Cardiac muscle cell (in vitro differentiated cells and primary cell): ENCODE measurements around the gene TTC16. TPM values are rescaled to one million over a fixed set of nuclear protein-coding genes. Genes with fewer than 3 reads are reported as not detected.

Experiments
- DNase-seq, 2 donors: peaks; one replicate each; pipeline versions ENCODE4 v3.0.0 to v3.0.0-alpha.2; 2010 to 2017; ENCODE audit warnings: low read depth in 1 of 2, low spot score in 1 of 2
- H3K27ac ChIP-seq: fragments of 200-600 bp; sonication (generic); 2 replicates; pipeline ENCODE4 v1.5.1; 2016
- H3K27me3 ChIP-seq: fragments of 200-600 bp; sonication (generic); 2 replicates; pipeline ENCODE4 v1.6.0; 2016; ENCODE audit warnings: control low read depth
- H3K36me3 ChIP-seq: fragments of 200-600 bp; sonication (generic); 2 replicates; pipeline ENCODE4 v1.5.1; 2016; ENCODE audit warnings: control low read depth
- H3K4me1 ChIP-seq: fragments of 200-600 bp; sonication (generic); 2 replicates; pipeline ENCODE4 v1.8.1; 2017; ENCODE audit warnings: low read depth, mild to moderate bottlenecking, mixed run types
- H3K4me3 ChIP-seq: fragments of 200-600 bp; sonication (generic); 2 replicates; pipeline ENCODE4 v1.5.1; 2016; ENCODE audit warnings: mild to moderate bottlenecking
- H3K9me3 ChIP-seq: fragments of 200-600 bp; sonication (generic); 2 replicates; pipeline ENCODE4 v1.5.1; 2017; ENCODE audit warnings: low read depth, mild to moderate bottlenecking, control low read depth
- polyA plus RNA-seq: library from polyadenylated mRNA; unstranded; fragments of >200 nt; fragmentation: Nextera tagmentation; extraction: Ambion mirVana; gene quantifications from 2 replicates; pipeline ENCODE4 v1.2.1, GENCODE V29; 2016
- total RNA-seq: library from RNA; depleted of rRNA; stranded (reverse); fragments of >200 nt; gene quantifications from 2 replicates; pipeline ENCODE4 v1.2.3, GENCODE V29; 2016
- TF ChIP-seq, protein P1 (sequence below): IDR thresholded peaks from 2 replicates; pipeline ENCODE4 v1.5.1; 2012; ENCODE audit warnings: low read depth, mild to moderate bottlenecking, low read length

The TTC16 gene
- total and polyA plus RNA-seq, 2 experiments from 2014 or later = 0.06 TPM; not detected in 1

GRCh38 chr9:127711226-127711701 lies 4.6 kb upstream of the TTC16 start:
- H3K9me3 ChIP-seq = no peaks in the 10 kb centered on the region
- no peak overlapping the region for H3K27ac ChIP-seq

GRCh38 chr9:127711831-127712274 lies 4.0 kb upstream of the TTC16 start:
- Histone ChIP-seq H3K9me3 (no peaks in the 10 kb centered on the region), H3K27ac (no peak overlapping the region), H3K36me3 (no peaks in the 10 kb centered on the region), H3K4me1 (peaks cover 9% of the 10 kb centered on the region), H3K27me3 (no peaks in the 10 kb centered on the region), H3K4me3 (no peak overlapping the region)
- TF ChIP-seq, protein P1, sequence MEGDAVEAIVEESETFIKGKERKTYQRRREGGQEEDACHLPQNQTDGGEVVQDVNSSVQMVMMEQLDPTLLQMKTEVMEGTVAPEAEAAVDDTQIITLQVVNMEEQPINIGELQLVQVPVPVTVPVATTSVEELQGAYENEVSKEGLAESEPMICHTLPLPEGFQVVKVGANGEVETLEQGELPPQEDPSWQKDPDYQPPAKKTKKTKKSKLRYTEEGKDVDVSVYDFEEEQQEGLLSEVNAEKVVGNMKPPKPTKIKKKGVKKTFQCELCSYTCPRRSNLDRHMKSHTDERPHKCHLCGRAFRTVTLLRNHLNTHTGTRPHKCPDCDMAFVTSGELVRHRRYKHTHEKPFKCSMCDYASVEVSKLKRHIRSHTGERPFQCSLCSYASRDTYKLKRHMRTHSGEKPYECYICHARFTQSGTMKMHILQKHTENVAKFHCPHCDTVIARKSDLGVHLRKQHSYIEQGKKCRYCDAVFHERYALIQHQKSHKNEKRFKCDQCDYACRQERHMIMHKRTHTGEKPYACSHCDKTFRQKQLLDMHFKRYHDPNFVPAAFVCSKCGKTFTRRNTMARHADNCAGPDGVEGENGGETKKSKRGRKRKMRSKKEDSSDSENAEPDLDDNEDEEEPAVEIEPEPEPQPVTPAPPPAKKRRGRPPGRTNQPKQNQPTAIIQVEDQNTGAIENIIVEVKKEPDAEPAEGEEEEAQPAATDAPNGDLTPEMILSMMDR = no peak
- DNase-seq = no peak

More at GRCh38 chr9:127711226-127711701, 4.6 kb upstream of the TTC16 start:
- TF ChIP-seq, protein P1 = no peak
- Histone ChIP-seq H3K36me3 (no peaks in the 10 kb centered on the region), H3K4me3 (no peak overlapping the region), H3K4me1 (peaks cover 9% of the 10 kb centered on the region), H3K27me3 (no peaks in the 10 kb centered on the region)
- DNase-seq = no peak

DNA sequence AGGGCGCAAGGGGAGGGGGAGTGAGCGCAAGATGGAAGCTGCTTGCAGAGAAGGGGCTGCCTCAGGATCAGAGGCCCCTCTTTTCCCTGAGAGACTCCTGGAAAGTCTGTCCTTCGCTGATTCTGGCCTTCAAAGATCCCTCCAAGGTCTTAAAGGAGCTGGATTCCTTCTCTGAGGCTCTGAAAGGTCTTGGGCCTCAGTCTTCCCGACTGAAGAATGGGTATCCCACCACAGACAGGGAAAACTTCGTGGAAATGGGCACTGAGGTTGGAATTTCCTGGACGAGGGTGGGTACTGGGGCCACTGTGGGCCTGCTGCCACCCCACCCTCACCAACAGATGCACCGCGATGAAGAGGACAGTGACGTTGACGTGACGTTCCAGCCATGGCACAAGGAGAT lies 3.5 kb upstream of the TTC16 start:
- no peak overlapping the region for H3K27ac ChIP-seq
- H3K4me1 ChIP-seq = peaks cover 9% of the 10 kb centered on the region
- H3K9me3 ChIP-seq = no peaks in the 10 kb centered on the region
- H3K4me3 ChIP-seq = no peak overlapping the region
- no peaks in the 10 kb centered on the region for H3K27me3 ChIP-seq
- TF ChIP-seq, protein P1 = no peak
- no peaks in the 10 kb centered on the region for H3K36me3 ChIP-seq
- DNase-seq = no peak

DNA sequence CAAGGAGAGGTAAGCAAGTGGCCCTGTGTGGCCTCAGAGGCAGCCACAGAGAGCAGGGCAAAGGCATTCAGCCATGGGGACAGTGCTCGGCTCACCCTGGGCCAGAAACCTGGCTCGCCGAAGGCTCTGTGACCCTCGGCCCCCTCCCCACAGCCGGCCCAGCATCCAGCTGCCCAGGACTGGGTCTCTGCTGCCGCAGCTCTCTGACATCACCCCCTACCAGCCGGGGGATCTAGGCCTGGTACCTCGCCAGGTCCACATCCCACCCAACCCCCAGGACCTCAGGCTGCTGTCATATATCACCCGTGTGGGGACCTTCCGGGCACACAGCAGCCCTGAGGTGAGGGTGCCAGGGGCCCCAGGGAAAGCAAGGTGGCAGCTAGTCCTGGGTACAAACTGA lies 3.0 kb upstream of the TTC16 start:
- H3K4me3 ChIP-seq = no peak overlapping the region

DNA sequence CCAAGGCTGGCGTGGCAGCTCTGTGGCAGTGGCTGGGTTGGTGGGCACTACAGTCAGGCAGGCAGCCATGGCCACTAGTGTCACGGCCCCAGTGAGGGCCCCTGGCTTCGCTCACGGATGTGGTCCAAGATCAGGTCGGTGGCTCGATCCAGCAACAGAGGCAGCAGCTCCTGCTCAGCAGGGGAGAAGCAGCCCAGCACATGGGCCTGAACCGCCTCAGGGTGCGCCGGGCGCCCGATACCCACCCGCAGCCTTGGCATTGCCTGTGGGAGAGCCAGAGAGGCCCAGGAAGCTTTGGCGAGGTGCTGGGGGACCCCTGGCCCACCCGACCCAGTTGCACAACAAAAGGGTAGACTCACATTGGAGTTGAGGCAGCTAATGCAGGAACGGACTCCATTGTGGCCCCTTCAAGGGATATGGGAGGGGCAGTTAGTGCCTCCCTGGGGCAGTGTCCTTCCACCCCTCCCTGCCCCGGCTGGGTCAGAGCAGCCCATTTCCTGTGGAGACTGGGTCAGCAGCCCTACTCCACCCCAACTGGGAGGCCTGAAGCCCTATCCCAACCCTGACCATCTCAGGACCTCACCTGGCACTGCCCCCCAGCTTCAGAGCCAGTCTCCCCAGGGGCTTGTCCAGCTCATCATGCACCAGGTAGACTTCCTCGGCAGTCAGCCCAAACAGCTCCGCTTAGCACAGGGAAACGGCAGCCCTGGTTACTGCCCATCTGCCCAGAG lies 1.7 kb upstream of the TTC16 start:
- H3K36me3 ChIP-seq = no peaks in the 10 kb centered on the region
- H3K27me3 ChIP-seq = no peaks in the 10 kb centered on the region
- H3K9me3 ChIP-seq = no peaks in the 10 kb centered on the region
- H3K4me1 ChIP-seq = peaks cover 9% of the 10 kb centered on the region
- no peak overlapping the region for H3K4me3 ChIP-seq
- no peak for DNase-seq
- H3K27ac ChIP-seq = no peak overlapping the region
- TF ChIP-seq, protein P1 = no peak

More for the DNA sequence above, 3.0 kb upstream of the TTC16 start:
- no peak for DNase-seq
- TF ChIP-seq, protein P1 = no peak
- peaks cover 9% of the 10 kb centered on the region for H3K4me1 ChIP-seq
- H3K36me3 ChIP-seq = no peaks in the 10 kb centered on the region
- H3K9me3 ChIP-seq = no peaks in the 10 kb centered on the region
- H3K27ac ChIP-seq = no peak overlapping the region
- no peaks in the 10 kb centered on the region for H3K27me3 ChIP-seq
